Erythroblast (primary cell): ENCODE results near the gene SARS1.
"Not testable (repeated sequence)": the region's sequence is repeated elsewhere in the genome, so short reads cannot be mapped to it uniquely, and the experiment has no call there.

ENCODE experiments used
- DNase-seq, 2 experiments: peaks; one replicate each; lab custom pipeline; 2025; lab: John Stamatoyannopoulos, UW
- GATA1 ChIP-seq: IDR thresholded peaks from 2 replicates; pipeline ENCODE4 v1.6.1; 2011; ENCODE audit warnings: low read depth, mild to moderate bottlenecking, control low read depth, low read length, moderate library complexity
- POLR2A ChIP-seq: IDR thresholded peaks from 2 replicates; pipeline ENCODE4 v1.6.1; 2011; ENCODE audit warnings: mild to moderate bottlenecking, low read length

SARS1 gene

DNA sequence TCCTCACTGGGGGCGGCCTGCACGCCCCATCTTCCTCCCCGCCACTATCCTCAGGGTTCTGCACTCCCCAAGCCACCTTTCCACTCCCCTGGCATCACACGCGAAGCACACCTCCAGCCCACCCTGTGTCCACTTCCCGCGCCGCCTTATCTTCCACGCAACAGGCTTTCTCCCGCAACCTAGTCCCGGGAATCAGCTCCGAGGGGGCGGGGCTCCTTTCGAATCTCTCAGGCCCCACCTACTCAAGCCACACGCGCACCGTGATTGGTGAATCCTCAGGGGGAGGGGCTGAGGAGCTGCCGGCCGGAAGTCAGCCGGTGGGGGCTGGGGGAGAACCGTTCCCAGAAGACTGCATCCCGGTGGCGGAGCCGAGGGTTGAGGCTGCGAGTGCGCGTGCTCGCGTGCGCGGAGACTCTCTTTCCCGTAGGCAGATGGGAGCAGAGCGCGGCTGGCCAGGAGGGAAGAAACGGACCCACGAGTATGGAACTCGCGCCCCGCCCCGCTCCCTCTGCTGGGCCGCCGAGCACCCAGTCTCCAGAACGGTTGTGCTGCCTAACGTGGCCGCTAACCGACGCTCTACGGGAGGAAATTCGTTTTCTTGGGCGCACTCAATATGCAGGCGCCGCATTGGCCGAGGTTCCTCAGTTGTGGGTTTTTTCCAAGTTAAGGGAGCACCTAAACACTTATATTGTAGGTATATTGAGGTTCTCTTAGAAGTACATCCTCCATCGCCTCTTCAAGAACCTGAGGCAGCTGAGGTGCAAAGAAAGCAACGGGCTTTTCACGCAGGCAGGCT lies 69.4 kb downstream of the SARS1 start, which contains the start of gene PSRC1:
TSS of gene PSRC1 (minus strand) at position 194 of the 796 bp plus-strand sequence.
- TF ChIP-seq GATA1 (no peak), POLR2A (peak; percentile 85)
- peak; percentile 92 to 96 for DNase-seq

GRCh38 chr1:109283748-109284600 lies 70.3 kb downstream of the SARS1 start:
- TF ChIP-seq POLR2A (no peak), GATA1 (no peak)
- no peak for DNase-seq

DNA sequence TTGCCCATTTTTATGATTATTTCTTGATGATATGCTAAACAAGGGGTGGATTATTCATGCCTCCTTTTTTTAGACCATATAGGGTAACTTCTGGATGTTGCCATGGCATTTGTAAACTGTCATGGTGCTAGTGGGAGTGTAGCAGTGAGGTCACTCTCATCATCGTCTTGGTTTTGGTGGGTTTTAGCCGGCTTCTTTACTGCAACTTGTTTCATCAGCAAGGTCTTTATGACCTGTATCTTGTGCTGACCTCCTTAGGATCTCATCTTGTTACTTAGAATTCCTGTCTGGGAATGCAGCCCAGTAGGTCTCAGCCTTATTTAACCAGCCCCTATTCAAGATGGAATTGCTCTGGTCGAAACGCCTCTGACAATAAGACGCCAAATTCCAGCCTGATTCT lies 73.0 kb downstream of the SARS1 start:
- not testable (repeated sequence) for DNase-seq
